HG03103 (cell line): ENCODE data around the gene CYP3A4.
"Not testable (repeated sequence)": the region's sequence is repeated elsewhere in the genome, so short reads cannot be mapped to it uniquely, and the experiment has no call there.

Experiments
- ATAC-seq: cut with Tn5 transposase; IDR thresholded peaks from one replicate; pipeline ENCODE4 v1.9.1; 2021; ENCODE audit warnings: low read depth; ENCODE audit not compliant: unreplicated experiment

CYP3A4 gene

GRCh38 chr7:99784007-99784406 lies at the start of gene CYP3A4:
TSS of gene CYP3A4 (minus strand) at chr7:99784184. CDS start at chr7:99784081, 103 bp downstream.
- ATAC-seq: no peak

GRCh38 chr7:99833289-99833877 lies 49.4 kb upstream of the CYP3A4 start:
- no peak for ATAC-seq

GRCh38 chr7:99831595-99831994 lies 47.6 kb upstream of the CYP3A4 start:
- ATAC-seq: no peak

DNA sequence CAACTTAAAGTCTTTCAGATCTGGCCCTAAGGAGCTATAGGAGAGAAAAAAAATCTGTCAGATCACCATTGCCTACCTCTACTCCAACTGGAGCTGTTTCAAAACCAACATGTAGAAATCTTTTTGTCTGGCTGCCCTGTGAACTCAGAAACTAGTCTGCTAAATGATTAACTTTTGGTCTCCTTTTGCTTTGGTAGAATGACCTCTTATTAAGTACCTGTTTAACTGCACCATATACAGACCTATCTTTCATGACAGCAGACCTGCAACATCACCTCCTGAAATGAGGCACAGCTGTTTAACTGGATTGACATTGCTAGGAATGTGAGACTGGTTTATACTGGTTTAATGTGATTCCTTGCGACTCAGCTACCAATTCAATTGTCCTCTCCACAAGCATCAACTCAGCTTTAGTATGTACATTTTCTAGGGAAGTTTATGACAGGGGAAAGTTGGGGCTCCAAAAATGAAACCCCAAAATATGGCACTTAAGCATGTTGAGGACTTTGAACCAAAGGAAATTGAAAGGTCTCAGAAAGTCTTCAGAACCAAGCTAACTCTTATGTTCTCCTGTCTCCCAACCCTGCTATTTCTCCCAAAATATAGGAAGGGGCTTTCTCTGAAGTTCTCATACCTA lies 45.7 kb upstream of the CYP3A4 start:
- no peak for ATAC-seq

DNA sequence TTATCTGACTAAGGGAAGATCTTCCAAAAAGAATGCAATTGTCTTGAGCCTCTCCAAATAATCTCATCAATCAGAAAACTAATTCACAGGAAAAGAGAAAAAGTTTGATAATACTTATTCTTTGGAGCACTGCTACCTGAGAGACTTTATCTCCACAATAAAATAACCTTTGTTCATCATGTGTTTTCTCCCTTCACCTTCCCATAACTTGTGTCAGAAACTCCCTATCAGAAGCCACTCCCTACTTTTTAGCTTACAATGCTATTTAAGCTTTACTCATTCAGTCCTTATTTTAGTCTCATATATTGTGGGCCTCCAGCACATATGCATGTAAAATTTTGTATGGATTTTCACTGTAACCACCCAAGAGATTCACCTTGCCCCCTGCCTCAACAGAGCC lies 44.8 kb upstream of the CYP3A4 start:
- ATAC-seq: no peak

DNA sequence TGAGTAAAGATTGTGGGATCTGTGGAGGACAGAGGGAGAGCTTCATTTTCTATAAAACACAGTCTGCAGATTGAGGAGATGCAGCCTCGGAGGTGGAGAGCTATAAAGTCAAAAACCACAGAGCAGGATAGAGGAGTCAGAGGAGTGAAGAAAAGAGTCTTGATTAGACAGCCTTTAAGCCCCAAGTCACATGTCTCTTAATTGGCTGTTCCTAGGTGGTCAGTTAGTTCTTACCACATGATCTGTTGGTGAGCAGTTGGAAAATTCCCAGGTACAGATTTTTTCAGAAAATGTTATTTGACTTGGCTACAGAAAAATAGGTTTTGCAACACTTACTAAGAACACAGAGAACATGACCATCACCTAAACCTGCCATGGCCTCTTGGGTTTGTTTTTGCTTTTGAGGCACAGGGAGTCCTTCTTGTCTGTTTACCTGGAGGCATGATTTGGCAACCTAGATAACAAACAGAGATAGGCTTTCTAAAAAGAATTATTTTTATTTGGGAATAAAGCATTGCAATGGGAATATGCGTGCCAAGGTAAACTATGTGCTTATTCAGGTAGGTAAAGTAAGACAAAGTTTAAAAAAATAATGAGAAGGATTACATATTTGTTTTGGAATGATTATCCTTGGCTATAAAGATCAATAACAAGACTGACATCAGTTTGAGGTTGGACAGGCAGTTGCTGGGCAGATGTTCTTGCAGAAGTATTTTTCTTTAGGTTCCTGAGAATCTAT lies 43.2 kb upstream of the CYP3A4 start:
- no peak for ATAC-seq

DNA sequence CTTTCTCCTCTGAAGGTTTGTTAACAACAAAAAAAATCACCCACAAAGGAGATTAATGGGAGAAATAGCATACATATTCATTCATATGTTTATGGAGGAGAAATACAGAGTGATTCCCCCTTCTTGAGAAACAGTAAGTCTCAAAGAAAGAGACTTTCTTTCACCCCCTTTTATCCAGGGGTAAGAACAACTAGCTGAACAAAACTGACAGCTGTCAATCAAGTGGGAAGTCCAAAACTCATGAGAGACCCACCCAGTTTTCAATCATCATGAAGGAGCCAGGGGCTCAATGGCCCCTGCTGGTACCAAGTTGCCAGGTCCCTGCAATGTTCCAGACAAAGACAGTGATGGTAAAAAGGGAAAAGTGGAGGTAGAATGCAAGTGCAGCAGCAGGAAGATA lies 41.9 kb upstream of the CYP3A4 start:
- ATAC-seq: no peak

DNA sequence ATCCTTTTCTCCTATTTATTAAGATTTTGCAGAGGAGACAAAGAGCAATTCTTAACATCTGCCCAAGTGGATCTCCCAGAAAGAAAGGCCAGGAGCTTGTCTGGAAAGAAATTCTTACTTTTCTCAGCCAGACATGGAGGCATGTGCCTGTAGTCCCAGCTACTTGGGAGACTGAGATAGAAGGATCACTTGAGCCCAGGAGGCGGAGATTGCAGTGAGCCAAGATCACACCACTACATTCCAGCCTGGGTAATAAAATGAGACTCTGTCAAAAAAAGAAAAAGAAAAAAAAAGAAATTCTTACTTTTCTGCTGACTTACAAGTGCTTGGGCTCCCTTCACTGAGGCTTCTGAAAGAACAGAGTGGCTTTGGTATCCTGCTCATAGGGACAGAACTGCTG lies 41.5 kb upstream of the CYP3A4 start:
- ATAC-seq: no peak

DNA sequence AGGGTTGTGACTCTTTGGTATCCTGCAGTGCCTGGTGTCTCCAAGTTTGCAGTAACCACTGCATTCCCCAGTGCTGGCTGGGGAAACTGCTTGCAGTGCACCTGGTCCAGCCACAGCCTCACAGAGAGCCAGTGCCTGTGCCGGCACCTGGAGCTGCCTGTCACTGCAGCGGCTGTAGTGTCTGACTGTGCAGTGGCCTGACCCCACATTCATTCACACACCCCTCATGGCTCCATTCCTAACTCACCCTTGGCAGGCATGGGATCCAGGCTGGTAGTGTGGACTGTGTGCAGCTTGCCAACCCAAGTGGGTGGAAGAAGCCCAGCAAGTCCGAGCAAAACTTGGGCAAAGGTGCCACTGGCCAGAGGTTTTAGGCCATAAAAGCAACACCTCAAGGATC lies 40.1 kb upstream of the CYP3A4 start:
- no peak for ATAC-seq

DNA sequence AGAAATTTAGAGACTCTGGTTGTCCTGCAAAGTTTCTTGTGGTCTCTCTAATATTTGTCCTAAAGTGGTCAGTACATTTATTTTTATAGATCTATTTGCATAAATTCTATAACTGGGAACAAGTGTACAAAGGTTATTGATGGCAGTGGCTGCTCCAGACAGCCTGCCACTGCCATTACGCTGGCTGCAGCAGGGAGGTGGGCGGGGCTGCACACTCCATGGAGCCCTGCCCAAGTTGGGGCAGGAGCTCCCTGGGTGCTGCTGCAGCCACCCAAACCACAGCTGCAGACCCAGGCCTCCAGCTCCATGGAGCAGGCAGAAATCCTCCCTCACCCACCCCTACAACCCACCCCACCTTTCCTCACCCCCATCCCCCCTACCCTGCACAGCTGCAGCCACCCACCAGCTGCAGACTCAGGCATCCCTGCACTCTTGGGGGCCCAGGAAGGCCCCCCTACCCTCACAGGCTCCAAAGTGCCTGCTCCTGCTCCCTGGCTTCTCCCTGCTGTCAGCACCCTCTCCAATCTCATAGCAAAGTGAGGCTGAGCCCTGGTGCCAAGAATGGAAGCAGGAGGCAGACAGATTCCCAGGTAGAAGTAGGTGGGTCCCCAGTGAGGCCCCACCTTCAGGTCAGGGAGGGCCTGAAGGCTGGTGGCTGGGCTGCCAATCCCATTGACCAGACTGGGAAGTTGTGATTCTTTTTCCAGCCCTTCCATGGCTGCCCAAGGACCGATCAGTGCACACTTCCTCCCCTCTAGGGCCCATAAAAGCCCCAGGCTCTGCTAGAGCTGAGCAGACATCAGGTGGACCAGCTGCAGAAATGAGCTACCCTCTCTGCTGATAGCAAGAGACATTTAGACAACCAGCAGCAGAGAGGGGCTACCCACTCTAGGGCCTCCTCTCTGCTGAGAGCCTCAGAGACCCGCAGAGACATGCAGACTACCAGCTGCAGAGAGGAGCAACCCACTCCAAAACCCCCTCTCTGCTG lies 39.0 kb upstream of the CYP3A4 start:
- ATAC-seq: no peak

DNA sequence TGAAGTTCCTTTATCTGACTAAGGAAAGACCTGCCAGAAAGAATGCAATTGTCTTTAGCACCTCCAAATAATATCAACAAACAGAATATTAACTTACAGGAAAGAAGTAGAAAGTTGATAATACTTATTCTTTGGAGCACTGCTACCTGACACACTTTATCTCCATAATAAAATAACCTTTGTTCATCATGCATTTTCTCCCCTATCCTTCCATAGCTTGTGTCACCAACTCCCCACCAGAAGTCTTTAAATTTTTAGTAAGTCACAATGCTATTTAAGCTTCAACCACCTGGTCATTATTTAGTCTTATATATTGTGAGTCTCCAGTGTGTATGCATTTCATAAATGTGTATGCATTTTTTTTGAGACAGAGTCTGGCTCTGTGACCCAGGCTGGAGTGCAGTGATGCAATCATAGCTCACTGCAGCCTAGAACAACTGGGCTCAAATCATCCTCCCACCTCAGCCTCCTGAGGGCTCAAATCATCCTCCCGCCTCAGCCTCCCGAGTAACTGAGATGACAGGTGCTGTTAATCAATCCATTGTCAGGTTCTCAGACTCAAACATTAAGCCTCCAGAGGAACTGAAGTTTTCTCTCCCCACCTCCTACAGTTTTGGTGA lies 36.5 kb upstream of the CYP3A4 start:
- ATAC-seq: no peak

DNA sequence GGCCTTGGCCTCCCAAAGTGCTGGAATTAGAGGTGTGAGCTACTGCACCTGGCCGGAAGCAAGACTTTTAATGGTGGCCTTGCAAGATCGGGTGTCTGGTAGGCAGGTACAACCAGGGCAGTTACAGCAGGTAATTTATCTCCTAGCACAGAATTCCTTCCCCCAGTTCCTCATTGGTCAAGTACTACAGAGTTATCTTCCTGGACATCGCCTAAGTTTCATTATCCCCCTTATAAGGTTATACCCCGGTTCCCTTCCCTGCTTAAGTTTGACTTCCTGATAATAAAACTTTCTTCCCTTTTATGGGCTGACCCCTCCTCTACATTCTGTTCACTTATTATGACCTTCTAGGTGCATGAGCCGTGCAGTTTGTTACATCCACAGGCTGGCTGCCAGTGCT lies 24.8 kb upstream of the CYP3A4 start:
- no peak for ATAC-seq

DNA sequence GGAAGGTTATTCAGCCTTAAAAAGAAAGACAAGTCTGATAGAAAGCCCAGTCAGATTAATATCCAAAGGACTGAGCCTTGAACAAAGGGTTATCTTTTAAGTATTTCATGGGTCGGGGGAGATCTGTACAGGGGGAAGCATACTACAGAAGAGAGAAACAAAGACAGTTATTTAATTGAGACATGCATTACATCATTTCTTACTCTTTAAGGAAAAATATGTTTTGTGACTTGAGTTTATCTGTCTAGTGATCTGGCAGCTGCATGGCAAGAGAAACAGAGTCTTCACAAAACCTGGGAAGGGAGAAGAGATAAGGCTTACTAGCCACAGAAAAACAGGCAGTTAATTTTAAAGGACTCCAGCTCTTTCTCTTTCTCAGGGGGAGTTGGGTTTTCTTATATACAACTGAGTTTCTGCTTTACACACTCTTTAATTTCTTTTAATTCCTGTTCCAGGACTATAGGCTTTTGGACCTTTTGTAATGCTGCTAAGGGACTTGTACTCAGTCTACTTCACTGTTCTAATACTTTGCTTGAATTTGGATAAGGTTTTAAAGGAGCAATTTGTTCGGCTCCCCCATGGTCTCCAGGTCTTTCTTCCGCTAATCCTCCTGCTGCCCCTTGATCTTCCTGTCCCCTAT lies 23.0 kb upstream of the CYP3A4 start:
- no peak for ATAC-seq

DNA sequence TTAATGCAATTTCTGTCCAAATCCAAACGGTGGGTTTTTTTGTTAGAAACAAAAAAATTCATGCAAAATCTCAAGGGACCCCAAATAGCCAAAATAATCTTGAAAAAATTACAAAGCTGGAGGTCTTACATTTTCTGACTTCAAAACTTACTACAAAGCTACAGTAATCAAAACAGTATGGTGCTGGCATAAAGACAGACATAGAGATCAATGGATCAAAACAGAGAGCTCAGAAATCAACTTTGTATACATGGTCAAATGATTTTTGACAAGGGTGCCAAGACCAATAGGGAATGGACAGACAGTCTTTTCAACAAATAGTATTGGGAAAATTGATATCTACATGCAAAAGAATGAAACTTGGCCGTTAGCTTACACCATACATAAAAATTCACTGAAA lies 21.7 kb upstream of the CYP3A4 start:
- no peak for ATAC-seq

- ATAC-seq: not testable (repeated sequence)
Observed at GRCh38 chr7:99803118-99803517, 19.1 kb upstream of the CYP3A4 start.

- not testable (repeated sequence) for ATAC-seq
Observed at GRCh38 chr7:99801407-99801806, 17.4 kb upstream of the CYP3A4 start.

- no peak for ATAC-seq
Observed at GRCh38 chr7:99798972-99799371, 15.0 kb upstream of the CYP3A4 start.

DNA sequence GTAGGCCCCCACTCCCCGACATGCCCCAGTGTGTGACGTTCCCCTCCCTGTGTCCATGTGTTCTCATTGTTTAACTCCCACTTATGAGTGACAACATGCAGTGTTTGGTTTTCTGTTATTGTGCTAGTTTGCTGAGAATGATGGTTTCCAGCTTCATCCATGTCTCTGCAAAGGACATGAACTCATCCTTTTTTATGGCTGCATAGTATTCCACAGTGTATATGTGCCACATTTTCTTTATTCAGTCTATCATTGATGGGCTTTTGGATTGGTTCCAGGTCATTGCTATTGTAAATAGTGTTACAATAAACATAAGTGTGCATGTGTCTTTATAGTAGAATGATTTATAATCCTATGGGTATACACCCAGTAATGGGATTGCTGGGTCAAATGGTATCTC lies 11.9 kb upstream of the CYP3A4 start:
- ATAC-seq: not testable (repeated sequence)

GRCh38 chr7:99794585-99795502 lies 10.9 kb upstream of the CYP3A4 start:
- ATAC-seq: no peak
